Stimulated activated CD4-positive, alpha-beta T cell treated with anti-CD3 and anti-CD28 coated beads, Interleukin-1b, Interleukin-23, amount 100 ng/mL, for 4 hours (primary cell): Measurements from ENCODE around the gene NACC1.

ENCODE experiments used
- DNase-seq, 2 donors: peaks; one replicate each; pipeline ENCODE4 v3.0.0-alpha.2; 2020; ENCODE audit warnings: low read depth in 2 of 2

The NACC1 gene

GRCh38 chr19:13087795-13088537 lies 30.1 kb upstream of the NACC1 start:
- DNase-seq, result no peak

- DNase-seq, result no peak
Measured at GRCh38 chr19:13089139-13089856, 28.8 kb upstream of the NACC1 start.

DNA sequence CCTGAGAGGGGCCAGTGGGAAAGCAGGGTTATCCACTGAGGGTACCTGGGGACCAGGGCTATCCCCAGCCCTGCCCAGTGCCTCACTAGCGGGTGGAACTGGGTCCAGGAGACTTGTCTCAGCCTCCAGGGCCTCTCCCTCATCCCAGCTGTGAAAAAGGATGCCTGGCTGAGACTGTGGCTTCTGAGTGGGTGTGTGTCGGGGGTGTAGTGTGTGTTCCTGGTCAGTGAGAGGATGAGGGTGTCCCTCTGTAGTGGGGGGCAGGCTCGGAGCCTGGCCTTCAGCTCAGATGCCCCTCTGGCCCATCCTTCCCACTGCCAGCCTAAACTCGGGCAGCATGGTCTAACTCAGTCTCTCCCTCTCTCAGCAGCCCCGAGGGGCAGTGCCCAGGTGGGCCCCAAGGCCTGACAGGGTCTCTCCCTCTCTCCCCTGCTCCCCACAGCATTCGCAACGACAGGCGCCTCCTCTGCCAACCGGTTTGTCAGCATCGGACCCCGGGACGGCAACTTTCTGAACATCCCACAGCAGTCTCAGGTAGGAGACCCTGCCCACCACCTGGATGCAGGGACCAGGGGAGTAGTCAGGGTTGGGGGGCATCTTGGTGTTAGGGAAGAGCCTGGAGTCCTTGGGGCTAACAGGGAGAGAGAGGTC lies 28.1 kb upstream of the NACC1 start:
- DNase-seq, result no peak

DNA sequence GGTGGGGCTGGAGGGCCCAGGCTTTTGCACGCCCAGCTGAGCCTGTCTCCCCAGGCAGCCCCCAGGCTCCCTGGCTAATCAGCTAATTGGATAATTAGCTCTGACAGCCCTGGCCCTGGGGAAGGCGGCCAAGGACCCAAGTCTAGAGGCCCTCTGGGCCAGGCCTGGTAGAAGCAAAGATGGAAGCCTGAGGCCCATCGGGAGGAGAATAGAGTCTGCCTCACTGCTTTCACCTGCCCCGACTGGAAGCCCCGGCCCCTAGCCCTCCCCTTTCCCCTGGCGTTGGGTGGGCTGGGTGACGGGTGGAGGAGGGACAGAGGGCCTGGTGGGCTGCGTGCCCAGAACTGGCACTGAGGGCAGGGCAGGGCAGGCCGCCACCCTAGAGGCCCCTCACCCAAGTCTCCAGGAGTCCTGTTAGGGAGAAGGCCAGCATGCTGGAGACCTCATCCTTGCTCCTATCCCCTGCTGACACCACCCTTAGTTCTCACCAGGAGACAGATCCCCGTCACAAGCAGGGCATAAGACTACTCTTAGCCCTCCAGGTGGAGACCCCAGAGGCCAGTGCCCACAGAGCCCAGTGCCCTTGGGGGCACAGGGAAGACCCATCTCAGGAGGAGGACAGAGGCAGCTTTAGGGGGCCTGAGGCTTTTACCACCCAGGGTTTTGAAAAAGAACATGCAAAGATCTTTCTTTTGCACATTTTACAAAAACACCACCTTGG lies 27.4 kb upstream of the NACC1 start:
- no peak for DNase-seq

DNA sequence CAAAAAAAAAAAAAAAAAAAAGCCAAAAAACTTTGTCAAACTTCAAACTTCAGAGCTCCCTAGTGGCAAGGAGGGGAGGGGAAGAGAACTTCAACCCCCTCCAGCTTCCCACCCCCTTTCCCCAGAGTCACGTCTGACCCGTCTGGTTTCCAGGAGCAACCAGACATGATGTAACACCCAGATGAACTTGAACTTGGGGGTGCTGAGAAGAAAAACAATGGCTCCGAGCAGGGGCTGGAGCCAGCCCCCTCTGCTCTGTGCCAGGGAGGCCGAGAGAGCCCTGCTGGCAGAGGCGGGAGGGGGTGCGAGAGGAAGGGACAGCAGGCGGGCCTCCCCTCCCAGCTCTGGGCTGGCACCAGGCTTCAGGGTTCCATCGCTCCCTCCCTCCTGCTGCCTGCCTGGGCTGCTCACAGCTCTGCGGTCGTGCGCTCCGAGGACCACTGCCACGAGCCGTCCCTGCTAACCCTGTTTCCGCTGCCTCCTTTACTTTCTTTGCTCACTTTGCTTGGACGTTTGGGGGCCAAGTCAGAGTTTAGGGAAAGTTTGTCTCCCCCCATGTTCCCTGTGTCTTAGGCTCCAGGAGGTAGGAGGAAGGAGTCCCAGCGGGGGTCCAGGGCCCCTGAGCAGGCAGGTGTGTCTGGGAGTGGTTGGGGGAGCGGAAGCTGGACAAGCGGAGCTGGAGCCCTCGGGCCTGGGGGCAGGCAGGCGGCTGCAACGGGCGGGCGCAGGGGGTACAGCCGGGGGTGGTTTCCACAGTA lies 26.5 kb upstream of the NACC1 start:
- DNase-seq, result no peak

GRCh38 chr19:13092158-13092543 lies 25.9 kb upstream of the NACC1 start:
- DNase-seq, result no peak

GRCh38 chr19:13092606-13093235 lies 25.3 kb upstream of the NACC1 start:
- DNase-seq, result no peak

DNA sequence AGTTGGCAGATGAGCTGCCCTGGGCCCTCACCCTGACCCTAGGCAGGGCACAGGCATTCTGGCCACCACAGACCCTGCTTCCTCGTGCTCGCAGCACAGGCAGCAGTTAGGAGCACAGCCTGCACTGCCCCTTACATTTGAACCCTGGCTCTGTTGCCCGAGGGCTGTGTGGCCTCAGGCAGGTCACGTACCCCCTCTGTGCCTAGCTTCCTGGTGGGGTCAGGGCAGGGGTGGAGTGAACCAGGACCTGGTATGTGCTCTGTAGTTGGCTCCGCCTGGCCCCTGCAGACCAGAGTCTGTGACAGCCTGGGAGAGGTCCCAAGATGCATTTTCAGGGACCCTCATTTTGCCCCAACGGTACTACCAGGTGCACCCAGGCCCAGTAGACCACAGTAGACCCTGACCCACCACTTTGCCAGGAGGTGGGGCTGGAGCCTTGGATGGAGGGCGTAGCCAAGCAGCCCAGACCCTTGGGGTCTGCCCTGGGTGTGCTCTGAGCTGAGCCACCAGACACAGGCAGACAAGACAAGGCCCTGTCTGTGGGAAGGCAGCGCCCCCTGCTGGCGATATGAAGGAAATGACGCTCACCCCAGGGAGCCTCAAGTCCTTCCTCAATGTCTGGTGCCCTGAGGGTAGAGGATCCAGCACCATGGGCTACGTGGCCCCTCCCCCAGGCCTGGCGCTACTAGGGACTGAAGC lies 24.5 kb upstream of the NACC1 start:
- peak; percentile 69 to 72 for DNase-seq

- DNase-seq, result no peak
Measured at GRCh38 chr19:13094106-13094504, 24.0 kb upstream of the NACC1 start.

DNA sequence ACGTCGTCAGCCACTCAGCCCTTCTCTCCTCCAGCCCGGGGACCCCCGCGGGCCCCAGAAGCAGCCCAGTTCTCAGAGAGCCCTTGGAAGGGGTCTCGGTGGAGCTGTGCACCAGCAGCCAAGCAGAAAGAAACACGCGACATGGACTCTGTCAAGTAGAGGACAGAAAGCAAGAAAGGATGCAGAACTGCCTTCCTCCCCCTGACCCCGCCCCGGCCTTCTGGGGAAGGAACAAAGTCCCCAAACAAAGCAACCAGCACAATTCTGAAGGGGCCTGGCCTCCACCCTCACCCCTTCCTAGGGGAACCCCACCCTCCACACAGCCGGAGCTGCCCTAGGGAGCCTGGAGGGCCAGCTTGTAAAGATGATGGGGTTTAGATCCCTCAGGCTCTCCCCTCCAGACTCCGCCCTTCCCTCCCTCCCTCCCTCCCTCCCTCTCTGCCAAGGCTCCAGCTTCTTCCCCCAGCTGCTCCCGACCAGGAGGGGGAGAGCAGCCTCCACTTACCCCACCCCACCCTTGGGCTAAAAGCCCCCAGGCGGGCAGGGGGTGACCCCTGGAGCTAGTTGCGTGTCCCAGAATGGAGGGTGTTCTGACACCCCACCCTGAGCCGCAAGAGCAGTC lies 23.2 kb upstream of the NACC1 start:
- no peak for DNase-seq

GRCh38 chr19:13095393-13095784 lies 22.7 kb upstream of the NACC1 start:
- no peak for DNase-seq

GRCh38 chr19:13095934-13096927 lies 21.8 kb upstream of the NACC1 start:
- DNase-seq, result no peak

DNA sequence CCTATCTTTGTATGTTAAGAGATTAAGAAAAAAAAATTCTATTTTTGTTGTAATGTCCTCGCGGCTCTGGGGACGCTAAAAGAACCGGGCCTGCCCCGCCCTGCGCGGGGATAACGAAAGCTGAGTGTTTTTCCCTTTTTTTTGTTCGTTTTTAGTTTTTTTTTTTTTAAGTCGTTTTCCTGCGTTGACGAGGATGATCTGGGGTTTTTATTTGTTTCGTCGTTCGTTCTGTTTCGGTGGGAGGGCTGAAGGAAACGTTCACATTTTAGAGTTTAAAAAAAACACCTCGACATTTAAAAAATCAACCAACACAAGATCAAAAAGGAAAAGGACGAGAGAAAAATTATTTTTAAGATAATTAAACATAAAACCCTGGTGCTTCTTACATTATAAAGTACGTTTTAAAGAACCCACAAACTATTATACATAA lies 21.0 kb upstream of the NACC1 start:
- no peak for DNase-seq

DNA sequence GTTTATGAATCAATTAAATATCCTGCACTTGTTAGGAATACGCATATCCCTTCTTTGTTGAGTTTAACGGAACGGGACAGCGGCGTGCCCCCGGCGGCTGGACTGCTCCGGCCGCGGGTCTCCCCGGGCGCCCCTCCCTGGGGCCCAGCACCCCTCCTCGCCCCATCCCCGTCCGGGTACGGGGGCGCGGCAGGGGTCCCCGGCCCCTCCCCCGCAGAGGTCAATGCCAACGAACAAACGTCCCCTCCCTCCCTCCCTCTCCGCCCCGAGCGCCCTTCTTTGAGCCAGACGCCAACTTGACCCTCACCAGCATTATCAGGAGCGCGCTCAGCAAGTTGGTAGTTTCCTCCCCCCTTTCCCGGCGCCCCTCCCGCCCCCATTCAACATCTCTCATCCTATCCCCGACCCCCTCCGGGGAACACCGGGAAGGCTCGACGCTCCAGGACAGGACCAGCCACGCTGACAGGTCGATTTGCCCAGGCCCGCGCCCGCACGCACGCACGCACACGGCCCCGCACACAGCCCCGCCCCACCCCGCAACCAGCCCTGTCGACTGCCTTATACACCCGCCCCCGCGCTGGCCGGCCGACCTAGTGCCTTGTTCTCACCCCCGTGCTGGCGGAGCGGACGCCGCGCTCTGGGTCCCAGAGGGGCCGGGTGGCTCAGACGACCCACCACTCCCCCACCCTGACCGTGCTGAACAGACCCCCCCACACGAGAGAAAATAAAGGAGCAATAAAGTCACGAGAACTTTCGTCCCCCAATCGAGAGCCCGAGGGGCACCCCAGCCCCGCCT lies 20.4 kb upstream of the NACC1 start:
- no peak for DNase-seq

DNA sequence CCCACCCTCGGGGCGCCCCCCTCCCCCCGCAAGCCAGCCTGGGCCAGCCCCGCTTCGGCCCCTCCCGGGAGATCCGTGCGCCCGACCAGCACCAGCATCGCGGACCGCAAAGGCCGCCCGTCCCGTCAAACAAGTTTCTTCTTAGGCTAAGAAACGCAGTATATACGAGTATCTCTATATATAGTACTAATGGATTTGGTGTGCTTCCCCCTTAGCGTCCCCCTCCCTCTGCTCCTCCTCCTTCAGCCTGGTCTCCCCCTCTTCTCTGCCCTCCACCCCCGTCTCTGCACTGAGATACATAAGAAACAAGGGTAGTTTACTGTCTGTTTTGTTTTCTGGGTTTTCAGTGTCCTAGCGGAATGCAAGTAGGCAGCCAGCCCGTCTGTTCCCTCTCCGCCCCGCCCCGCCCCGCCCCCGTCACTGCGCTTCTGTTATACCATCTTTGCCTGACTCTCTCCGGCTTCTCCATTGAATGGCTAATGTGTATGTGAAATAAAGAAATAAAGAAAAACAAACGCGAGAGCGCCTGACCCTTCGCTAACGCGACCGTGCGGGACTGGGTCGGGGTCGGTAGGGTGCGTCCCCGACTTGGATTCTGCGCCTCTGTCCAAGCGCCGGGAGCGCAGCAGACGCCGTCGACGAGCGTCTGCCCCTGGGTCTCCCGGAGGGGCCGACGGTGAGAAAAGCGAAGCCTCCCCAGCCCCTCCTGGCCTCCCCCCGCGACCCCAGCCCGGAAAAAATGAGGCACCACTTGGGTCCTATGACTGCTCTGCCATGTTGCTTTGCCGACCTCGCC lies 19.6 kb upstream of the NACC1 start:
- no peak for DNase-seq

DNA sequence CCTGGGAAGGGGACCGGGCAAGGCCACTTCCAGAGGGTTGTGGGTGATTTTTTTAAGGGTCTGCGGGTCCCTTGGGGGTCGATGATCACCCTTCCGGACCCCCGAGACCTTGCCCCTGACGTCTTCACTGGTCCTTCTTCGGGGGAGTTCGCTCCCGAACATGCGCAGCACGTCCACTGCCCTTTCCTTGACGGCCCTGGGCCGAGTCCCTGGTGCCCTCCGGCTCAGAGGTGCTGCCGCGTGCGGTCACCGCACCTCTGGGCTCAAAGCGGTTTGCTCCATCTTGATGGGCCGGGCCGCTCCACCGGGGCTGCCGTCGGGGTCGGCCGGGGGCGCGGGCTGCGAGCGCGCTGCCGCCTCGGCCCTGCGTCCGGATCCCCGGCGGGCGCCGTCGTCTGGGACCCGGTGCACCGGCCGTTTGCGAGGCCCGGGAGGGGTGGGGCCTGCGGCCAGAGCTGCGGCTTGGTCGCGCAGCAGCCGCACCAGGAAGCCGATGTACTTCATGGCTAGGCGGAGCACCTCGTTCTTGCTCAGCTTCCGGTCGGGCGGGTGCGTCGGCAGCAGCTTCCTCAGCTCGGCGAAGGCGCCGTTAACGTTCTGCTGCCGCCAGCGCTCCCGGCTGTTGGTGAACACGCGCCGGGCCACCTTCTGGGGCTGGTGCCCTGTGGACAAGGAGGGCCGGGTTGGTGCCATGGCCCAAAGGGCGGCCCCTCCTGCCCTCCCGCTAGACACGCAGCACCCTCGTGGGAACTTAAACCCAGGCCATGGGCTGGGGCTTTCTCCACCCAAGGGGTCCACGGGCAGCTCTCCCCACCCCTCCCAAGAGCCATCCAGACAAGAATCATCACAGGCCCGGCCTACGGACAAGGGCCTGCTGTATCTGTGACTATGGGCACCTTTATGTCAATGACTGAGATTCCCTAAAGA lies 18.7 kb upstream of the NACC1 start:
- peak; percentile 60 to 66 for DNase-seq
